ENCODE results near the gene ZBTB16.

Gene ZBTB16

GRCh38 chr11:114185436-114185835 is 125.9 kb downstream of the ZBTB16 start:
- no peak for DNase-seq (ENCODE audit: low read depth, low spot score)

GRCh38 chr11:114187173-114187572 is 127.7 kb downstream of the ZBTB16 start:
- no peak for DNase-seq (ENCODE audit: low read depth, low spot score)

DNA sequence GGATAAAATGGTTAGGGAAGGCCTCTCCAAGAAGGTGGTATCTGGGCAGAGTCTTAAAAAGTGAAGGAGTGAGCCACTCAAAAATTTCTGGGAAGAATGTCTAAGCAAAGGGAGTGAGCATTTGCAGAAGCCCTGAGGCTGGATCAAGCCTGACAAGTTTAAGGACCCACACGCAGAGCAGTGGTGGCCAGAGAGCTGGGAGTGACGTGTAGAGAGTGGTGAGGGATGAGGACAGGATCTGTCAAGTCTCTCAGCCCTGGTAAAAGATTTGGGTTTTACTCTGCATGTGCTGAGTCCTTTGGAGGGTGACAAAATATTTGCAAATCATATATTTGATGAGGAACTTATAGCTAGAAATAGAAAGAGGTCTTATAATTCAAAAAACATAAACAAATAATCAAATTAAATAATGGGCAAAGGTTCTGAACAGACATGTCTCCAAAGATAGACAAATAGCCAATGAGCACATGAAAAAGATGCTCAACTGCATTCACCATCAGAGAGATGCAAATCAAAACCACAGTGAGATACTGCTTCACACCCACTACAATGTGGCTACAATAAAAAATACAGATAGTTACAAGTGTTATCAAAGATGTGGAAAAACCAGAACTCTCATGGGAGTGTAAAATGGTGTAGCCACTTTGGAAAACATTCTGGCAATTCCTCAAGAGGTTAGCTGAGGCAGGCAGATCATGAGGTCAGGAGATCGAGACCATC is 129.5 kb downstream of the ZBTB16 start:
- no peak for DNase-seq (ENCODE audit: low read depth, low spot score)

DNA sequence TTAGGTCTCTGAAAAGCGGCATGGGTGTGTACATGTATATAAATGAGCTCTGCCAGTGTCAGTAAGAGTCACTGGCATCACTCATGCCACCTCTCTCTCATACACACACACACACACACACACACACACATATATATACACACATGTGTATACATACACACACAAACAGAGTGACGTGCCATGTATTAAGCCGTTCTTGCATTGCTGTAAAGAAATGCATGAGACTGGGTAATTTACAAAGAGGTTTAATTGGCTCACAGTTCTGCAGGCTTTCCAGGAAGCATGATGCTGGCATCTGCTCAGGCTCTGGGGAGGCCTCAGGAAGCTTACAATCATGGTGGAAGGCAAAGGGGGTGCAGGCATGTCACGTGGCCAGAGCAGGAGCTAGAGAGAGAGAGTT is 131.1 kb downstream of the ZBTB16 start:
- no peak for DNase-seq (ENCODE audit: low read depth, low spot score)

- DNase-seq (ENCODE audit: low read depth, low spot score) = no peak
Observed at GRCh38 chr11:114191893-114192292, 132.4 kb downstream of the ZBTB16 start.

DNA sequence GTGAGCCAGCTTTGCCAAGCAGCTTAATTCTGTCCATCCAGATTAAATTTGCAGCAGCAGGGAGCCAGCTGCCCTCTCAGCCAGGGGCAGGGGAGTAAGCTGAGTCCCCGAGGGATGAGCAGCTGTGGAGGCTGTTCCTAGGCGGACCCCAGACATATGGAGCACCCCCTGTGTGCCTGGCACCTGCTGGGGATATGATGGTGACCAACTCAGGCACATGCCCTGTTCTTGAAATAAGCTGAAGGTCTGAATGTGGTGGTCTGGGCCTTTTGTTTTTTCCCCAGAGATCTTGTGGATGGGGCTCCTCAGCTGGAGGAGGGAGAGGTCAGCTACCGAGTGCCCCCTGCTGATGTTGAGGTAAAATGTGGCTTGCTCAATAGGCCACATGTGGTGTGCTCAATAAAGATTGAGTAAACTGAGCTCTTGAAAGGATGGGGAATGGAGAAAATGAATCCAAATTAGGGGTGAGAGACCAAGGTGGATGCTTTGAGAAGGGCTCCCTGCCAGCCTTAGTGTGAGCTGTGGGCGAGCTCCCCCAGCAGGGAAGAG is 133.4 kb downstream of the ZBTB16 start:
- no peak for DNase-seq (ENCODE audit: low read depth, low spot score)

GRCh38 chr11:114193730-114194679 is 134.5 kb downstream of the ZBTB16 start:
- no peak for DNase-seq (ENCODE audit: low read depth, low spot score)

DNA sequence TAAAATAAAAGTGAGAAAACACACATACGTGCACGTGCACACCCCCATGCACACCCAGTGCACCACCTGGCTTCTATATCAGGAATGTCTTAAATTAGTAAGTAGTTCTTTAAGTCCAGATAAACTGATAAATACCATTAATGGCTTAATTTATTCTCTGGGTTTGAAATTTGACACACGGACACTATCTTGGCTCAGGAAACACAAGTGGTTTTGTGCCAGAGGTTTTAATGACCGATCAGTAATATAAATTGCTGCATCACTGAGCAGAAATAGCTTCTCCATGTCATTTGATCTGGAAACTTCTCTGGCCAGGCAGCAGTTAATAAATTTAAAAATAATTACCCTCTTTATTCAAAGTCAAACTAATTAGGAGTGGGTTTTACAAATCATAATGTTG is 135.2 kb downstream of the ZBTB16 start:
- DNase-seq (ENCODE audit: low read depth, low spot score) = no peak

GRCh38 chr11:114195151-114195550 is 135.6 kb downstream of the ZBTB16 start:
- no peak for DNase-seq (ENCODE audit: low read depth, low spot score)

- no peak for DNase-seq (ENCODE audit: low read depth, low spot score)
Observed at GRCh38 chr11:114195981-114196731, 136.6 kb downstream of the ZBTB16 start.

DNA sequence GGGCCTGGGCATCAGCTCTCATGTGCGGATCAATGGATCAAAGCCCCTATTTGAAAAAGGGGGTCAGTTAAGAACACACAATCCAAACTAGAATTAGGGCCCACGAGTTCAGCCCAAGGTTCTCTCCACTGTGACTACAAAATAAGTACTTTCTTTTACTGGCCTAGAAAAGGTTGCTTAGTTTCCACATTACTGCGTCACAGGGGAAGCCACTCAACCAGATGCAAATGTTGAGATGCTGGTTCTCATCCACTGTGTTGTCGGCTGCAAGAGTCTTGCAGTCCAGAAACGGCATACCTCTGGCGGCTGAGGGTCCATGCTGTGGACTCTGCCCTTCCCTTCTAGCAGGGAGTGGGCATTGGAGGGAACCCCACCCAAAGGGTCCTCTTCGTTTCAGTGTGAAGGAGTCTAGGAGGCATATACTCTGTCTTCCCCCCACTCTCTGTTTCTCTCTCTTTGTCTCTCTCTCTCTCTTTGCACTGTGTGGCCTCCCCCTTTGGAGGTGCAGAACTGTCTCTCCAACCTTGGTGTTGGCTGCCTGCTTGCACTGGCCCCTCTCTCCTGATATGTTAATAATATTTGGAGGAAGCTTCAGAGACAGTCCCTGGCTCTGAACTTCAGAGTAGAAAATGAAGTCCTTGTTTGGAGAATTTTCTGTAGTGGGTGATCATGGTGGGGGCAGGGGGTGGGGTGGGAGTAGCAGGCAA is 137.6 kb downstream of the ZBTB16 start:
- no peak for DNase-seq (ENCODE audit: low read depth, low spot score)

- no peak for DNase-seq (ENCODE audit: low read depth, low spot score)
Observed at GRCh38 chr11:114197799-114198500, 138.4 kb downstream of the ZBTB16 start.

GRCh38 chr11:114199051-114199450 is 139.5 kb downstream of the ZBTB16 start:
- DNase-seq (ENCODE audit: low read depth, low spot score) = no peak

GRCh38 chr11:114200351-114201133 is 141.0 kb downstream of the ZBTB16 start:
- no peak for DNase-seq (ENCODE audit: low read depth, low spot score)

GRCh38 chr11:114201219-114201618 is 141.7 kb downstream of the ZBTB16 start:
- DNase-seq (ENCODE audit: low read depth, low spot score) = no peak

DNA sequence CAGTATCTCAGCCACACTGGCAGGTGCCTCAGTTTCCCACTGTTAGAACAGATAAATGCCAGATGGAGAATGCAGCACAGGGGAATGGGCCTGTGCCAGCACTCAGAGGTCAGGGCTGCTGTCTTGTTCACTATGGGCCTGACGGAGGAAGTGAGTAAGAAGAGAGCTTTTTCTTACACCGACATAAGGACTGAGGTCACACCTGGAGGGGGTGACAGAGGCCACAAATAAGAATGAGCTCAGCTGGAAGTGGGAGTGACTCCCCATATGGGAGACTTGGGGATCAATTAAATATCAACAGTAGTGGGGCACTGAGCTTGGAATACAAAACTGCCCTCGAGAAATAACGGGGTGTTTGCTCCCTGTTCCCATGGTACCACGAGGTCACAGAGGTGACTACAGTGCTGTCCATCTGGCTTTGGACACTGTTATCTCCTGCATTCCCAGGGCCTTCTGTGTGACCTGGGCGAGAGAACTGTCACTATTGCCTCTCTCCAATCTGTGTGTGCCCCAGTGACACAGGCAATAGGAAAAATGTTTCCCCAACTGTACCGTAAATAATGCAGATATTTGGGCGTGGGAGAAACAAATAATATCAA is 142.6 kb downstream of the ZBTB16 start:
- DNase-seq (ENCODE audit: low read depth, low spot score) = no peak

- no peak for DNase-seq (ENCODE audit: low read depth, low spot score)
Observed at GRCh38 chr11:114207096-114207495, 147.6 kb downstream of the ZBTB16 start.

- DNase-seq (ENCODE audit: low read depth, low spot score) = no peak
Observed at GRCh38 chr11:114208377-114208776, 148.9 kb downstream of the ZBTB16 start.

DNA sequence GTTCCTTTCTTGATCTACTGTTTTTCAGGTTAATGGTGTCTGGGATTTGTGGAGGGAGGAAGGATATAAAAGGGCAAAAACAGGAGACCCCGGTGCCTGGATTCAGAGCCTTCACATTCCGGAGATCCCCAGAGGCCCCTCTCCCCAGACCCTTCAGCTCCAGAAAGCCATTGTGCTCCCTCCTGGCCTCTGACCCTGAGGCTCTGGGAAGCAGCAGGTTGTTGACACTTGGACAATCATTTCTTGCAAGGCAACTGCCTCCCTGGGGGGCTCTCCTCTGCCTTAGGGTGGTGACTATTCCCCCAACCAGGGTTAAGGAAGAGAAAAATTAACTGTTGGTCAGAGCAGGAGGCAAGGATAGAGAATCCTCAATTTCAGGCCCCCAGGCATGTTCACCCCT is 149.8 kb downstream of the ZBTB16 start:
- DNase-seq (ENCODE audit: low read depth, low spot score) = no peak

Data from activated naive CD8-positive, alpha-beta T cell treated with anti-CD3 and anti-CD28 coated beads, Interleukin-2, amount 50 U/mL, for 16 hours (primary cell).